HepG2 (cell line): Measurements from ENCODE around the gene RPL36. TPM values are rescaled to one million over a fixed set of nuclear protein-coding genes. Genes with fewer than 3 reads are reported as not detected.

Source experiments
- polyA plus RNA-seq, 8 experiments: library from polyadenylated mRNA; depleted of rRNA in 3 of 8; stranded (reverse) in 7 of 8; unstranded in 1 of 8; fragments of >200 nt; fragmentation: Illumina TruSeq in 4 of 8; extraction: Trizol in 4 of 8; gene quantifications; 2 replicates each; pipeline versions ENCODE4 v1.2.1 to v1.2.3, GENCODE V29; 2011 to 2016; ENCODE audit warnings: low read depth in 4 of 8, missing spikeins in 1 of 8, mixed read lengths in 1 of 8; ENCODE audit not compliant: insufficient read depth in 1 of 8
- total RNA-seq, 5 experiments: library from RNA; depleted of rRNA; stranded (reverse); fragments of >200 nt; fragmentation: Illumina TruSeq; extraction: Trizol; gene quantifications; 2 replicates each; pipeline ENCODE4 v1.2.3, GENCODE V29; 2016; ENCODE audit warnings: low read depth in 1 of 5

Gene RPL36
- total and polyA plus RNA-seq, 2 of the 13 experiments (the other 11 are each of a cell fraction or from before 2014, with no cell fraction given) = 706 to 740 TPM

Other genes with a start within 250 kb of the RPL36 start
- gene ZNRF4, start 234.9 kb upstream of the RPL36 start, total RNA-seq (2016; rRNA removed; fragmentation: Illumina TruSeq; extraction: Trizol) = not detected in 2 replicates
- gene ZNRF4, start 234.9 kb upstream of the RPL36 start, polyA plus RNA-seq (2011; rRNA removed) = not detected in 2 replicates
- gene TINCR, start 122.3 kb upstream of the RPL36 start, total RNA-seq (2016; rRNA removed; fragmentation: Illumina TruSeq; extraction: Trizol) = 0.04 and 0.33 TPM in 2 replicates
- gene TINCR, start 122.3 kb upstream of the RPL36 start, polyA plus RNA-seq (2011; rRNA removed) = 0.17 and 0.30 TPM in 2 replicates
- gene SAFB2, start 67.5 kb upstream of the RPL36 start, total RNA-seq (2016; rRNA removed; fragmentation: Illumina TruSeq; extraction: Trizol) = 22.9 and 31.5 TPM in 2 replicates
- 11.2 and 16.8 TPM in 2 replicates for gene SAFB2, start 67.5 kb upstream of the RPL36 start, polyA plus RNA-seq (2011; rRNA removed)
- 28.4 and 43.4 TPM in 2 replicates for gene SAFB, start 67.2 kb upstream of the RPL36 start, total RNA-seq (2016; rRNA removed; fragmentation: Illumina TruSeq; extraction: Trizol)
- gene SAFB, start 67.2 kb upstream of the RPL36 start, polyA plus RNA-seq (2011; rRNA removed) = 21.0 and 27.2 TPM in 2 replicates
- 35.4 and 37.9 TPM in 2 replicates for gene MICOS13, start 9.8 kb upstream of the RPL36 start, total RNA-seq (2016; rRNA removed; fragmentation: Illumina TruSeq; extraction: Trizol)
- 28.8 and 40.0 TPM in 2 replicates for gene MICOS13, start 9.8 kb upstream of the RPL36 start, polyA plus RNA-seq (2011; rRNA removed)
- 2.8 TPM in 2 replicates for gene HSD11B1L, start 9.3 kb upstream of the RPL36 start, total RNA-seq (2016; rRNA removed; fragmentation: Illumina TruSeq; extraction: Trizol)
- 3.9 and 4.6 TPM in 2 replicates for gene HSD11B1L, start 9.3 kb upstream of the RPL36 start, polyA plus RNA-seq (2011; rRNA removed)
- 50.4 and 76.8 TPM in 2 replicates for gene LONP1, start 29.9 kb downstream of the RPL36 start, total RNA-seq (2016; rRNA removed; fragmentation: Illumina TruSeq; extraction: Trizol)
- gene LONP1, start 29.9 kb downstream of the RPL36 start, polyA plus RNA-seq (2011; rRNA removed) = 59.5 and 69.0 TPM in 2 replicates
- not detected in 2 replicates for gene CATSPERD, start 30.3 kb downstream of the RPL36 start, total RNA-seq (2016; rRNA removed; fragmentation: Illumina TruSeq; extraction: Trizol)
- 0.04 TPM in 1 of 2 replicates, not detected in the other for gene CATSPERD, start 30.3 kb downstream of the RPL36 start, polyA plus RNA-seq (2011; rRNA removed)
- gene PRR22, start 94.5 kb downstream of the RPL36 start, total RNA-seq (2016; rRNA removed; fragmentation: Illumina TruSeq; extraction: Trizol) = 0.77 and 2.3 TPM in 2 replicates
- 0.84 and 1.0 TPM in 2 replicates for gene PRR22, start 94.5 kb downstream of the RPL36 start, polyA plus RNA-seq (2011; rRNA removed)
- 20.6 and 25.1 TPM in 2 replicates for gene DUS3L, start 100.9 kb downstream of the RPL36 start, total RNA-seq (2016; rRNA removed; fragmentation: Illumina TruSeq; extraction: Trizol)
- gene DUS3L, start 100.9 kb downstream of the RPL36 start, polyA plus RNA-seq (2011; rRNA removed) = 13.3 and 15.6 TPM in 2 replicates
- 3.2 and 4.1 TPM in 2 replicates for gene NRTN, start 114.8 kb downstream of the RPL36 start, total RNA-seq (2016; rRNA removed; fragmentation: Illumina TruSeq; extraction: Trizol)
- 5.3 and 7.3 TPM in 2 replicates for gene NRTN, start 114.8 kb downstream of the RPL36 start, polyA plus RNA-seq (2011; rRNA removed)
- 5.0 and 8.2 TPM in 2 replicates for gene FUT6, start 149.4 kb downstream of the RPL36 start, total RNA-seq (2016; rRNA removed; fragmentation: Illumina TruSeq; extraction: Trizol)
- gene FUT6, start 149.4 kb downstream of the RPL36 start, polyA plus RNA-seq (2011; rRNA removed) = 27.7 and 53.3 TPM in 2 replicates
- 0.20 and 0.53 TPM in 2 replicates for gene FUT3, start 161.2 kb downstream of the RPL36 start, total RNA-seq (2016; rRNA removed; fragmentation: Illumina TruSeq; extraction: Trizol)
- 1.1 and 1.6 TPM in 2 replicates for gene FUT3, start 161.2 kb downstream of the RPL36 start, polyA plus RNA-seq (2011; rRNA removed)
- gene FUT5, start 180.2 kb downstream of the RPL36 start, total RNA-seq (2016; rRNA removed; fragmentation: Illumina TruSeq; extraction: Trizol) = not detected in 2 replicates
- 0.03 and 0.10 TPM in 2 replicates for gene FUT5, start 180.2 kb downstream of the RPL36 start, polyA plus RNA-seq (2011; rRNA removed)
- gene NDUFA11, start 213.5 kb downstream of the RPL36 start, total RNA-seq (2016; rRNA removed; fragmentation: Illumina TruSeq; extraction: Trizol) = 378 and 396 TPM in 2 replicates
- 286 and 302 TPM in 2 replicates for gene NDUFA11, start 213.5 kb downstream of the RPL36 start, polyA plus RNA-seq (2011; rRNA removed)
- 1.2 and 2.4 TPM in 2 replicates for gene VMAC, start 214.6 kb downstream of the RPL36 start, total RNA-seq (2016; rRNA removed; fragmentation: Illumina TruSeq; extraction: Trizol)
- gene VMAC, start 214.6 kb downstream of the RPL36 start, polyA plus RNA-seq (2011; rRNA removed) = 2.4 and 3.1 TPM in 2 replicates
- gene CAPS, start 224.0 kb downstream of the RPL36 start, total RNA-seq (2016; rRNA removed; fragmentation: Illumina TruSeq; extraction: Trizol) = 1.7 and 3.1 TPM in 2 replicates
- 3.1 and 4.5 TPM in 2 replicates for gene CAPS, start 224.0 kb downstream of the RPL36 start, polyA plus RNA-seq (2011; rRNA removed)